ENCODE results near the gene AHDC1.
A peak's percentile ranks its signal among the peaks of the same experiment; 100 is the strongest.

AHDC1 gene

GRCh38 chr1:27603681-27604578 lies at the start of gene AHDC1:
TSS of gene AHDC1 (minus strand) at chr1:27604144. CDS start at chr1:27552115, 52,029 bp downstream.
- DNase-seq (ENCODE audit: insufficient read length, low spot score) (peak; percentile 92), FAIRE-seq (no peak)
- no peak for TF ChIP-seq CTCF (IDR thresholded peaks at IDR 0.05; ENCODE audit: insufficient read depth, missing control alignments)

GRCh38 chr1:27652111-27652864 lies 48.3 kb upstream of the AHDC1 start:
- no peak for DNase-seq (ENCODE audit: insufficient read length, low spot score)
- no peak for TF ChIP-seq CTCF (IDR thresholded peaks at IDR 0.05; ENCODE audit: insufficient read depth, missing control alignments)
- FAIRE-seq, result no peak

- no peak for DNase-seq (ENCODE audit: insufficient read length, low spot score)
- TF ChIP-seq CTCF (IDR thresholded peaks at IDR 0.05; ENCODE audit: insufficient read depth, missing control alignments), result no peak
- FAIRE-seq, result no peak
These were observed 46.7 kb upstream of the AHDC1 start for GRCh38 chr1:27650539-27651175.

- no peak for TF ChIP-seq CTCF (IDR thresholded peaks at IDR 0.05; ENCODE audit: insufficient read depth, missing control alignments)
- FAIRE-seq, result no peak
These were observed 46.2 kb upstream of the AHDC1 start for GRCh38 chr1:27650171-27650538.

GRCh38 chr1:27649306-27649635 lies 45.3 kb upstream of the AHDC1 start:
- DNase-seq (ENCODE audit: insufficient read length, low spot score) (no peak), FAIRE-seq (no peak)
- no peak for TF ChIP-seq CTCF (IDR thresholded peaks at IDR 0.05; ENCODE audit: insufficient read depth, missing control alignments)

More at GRCh38 chr1:27650171-27650538, 46.2 kb upstream of the AHDC1 start:
- no peak for DNase-seq (ENCODE audit: insufficient read length, low spot score)

GRCh38 chr1:27648602-27649305 lies 44.8 kb upstream of the AHDC1 start:
- no peak for TF ChIP-seq CTCF (IDR thresholded peaks at IDR 0.05; ENCODE audit: insufficient read depth, missing control alignments)
- DNase-seq (ENCODE audit: insufficient read length, low spot score) (no peak), FAIRE-seq (no peak)
